ENCODE results near the gene WAPL. TPM values are rescaled to one million over a fixed set of nuclear protein-coding genes. Genes with fewer than 3 reads are reported as not detected.

The WAPL gene
- total and polyA plus RNA-seq, 7 donors = 15.0 to 44.2 (median 33.8) TPM

DNA sequence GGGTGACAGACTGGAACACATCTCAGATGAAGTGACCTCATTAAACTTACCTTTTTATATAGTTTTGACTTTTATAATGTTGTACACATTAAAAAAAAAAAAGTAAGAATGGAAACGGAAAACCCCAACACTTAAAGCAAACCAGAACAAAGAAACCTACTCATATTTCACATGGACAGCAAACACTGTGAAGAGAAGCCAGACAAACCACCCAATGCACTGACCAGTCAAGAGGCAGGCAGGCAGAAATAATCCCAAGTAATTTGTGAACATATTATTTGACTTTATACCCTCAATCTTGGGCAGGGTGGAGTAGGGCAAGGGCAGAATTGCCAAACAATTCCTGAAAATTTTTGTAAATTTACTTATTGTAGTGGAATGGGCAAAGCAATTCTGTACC is 39.8 kb downstream of the WAPL start:
- Histone ChIP-seq H3K36me3 (peaks cover 0 to 19% (median 5%) of the 10 kb centered on the region in 4 donors), H3K27me3 (no peaks in the 10 kb centered on the region), H3K27ac (no peak overlapping the region), H3K4me3 (no peak overlapping the region), H3K9me3 (no peaks in the 10 kb centered on the region), H3K4me1 (no peaks in the 10 kb centered on the region)
- WGBS, 2 donors = 69 to 75% methylated on average over 1 of the region's 1 CpG
- no peak for DNase-seq
- TF ChIP-seq, protein P1, sequence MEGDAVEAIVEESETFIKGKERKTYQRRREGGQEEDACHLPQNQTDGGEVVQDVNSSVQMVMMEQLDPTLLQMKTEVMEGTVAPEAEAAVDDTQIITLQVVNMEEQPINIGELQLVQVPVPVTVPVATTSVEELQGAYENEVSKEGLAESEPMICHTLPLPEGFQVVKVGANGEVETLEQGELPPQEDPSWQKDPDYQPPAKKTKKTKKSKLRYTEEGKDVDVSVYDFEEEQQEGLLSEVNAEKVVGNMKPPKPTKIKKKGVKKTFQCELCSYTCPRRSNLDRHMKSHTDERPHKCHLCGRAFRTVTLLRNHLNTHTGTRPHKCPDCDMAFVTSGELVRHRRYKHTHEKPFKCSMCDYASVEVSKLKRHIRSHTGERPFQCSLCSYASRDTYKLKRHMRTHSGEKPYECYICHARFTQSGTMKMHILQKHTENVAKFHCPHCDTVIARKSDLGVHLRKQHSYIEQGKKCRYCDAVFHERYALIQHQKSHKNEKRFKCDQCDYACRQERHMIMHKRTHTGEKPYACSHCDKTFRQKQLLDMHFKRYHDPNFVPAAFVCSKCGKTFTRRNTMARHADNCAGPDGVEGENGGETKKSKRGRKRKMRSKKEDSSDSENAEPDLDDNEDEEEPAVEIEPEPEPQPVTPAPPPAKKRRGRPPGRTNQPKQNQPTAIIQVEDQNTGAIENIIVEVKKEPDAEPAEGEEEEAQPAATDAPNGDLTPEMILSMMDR (IDR thresholded peaks at IDR 0.05) = no peak
- TF ChIP-seq POLR2AphosphoS5 (IDR thresholded peaks at IDR 0.05) (no peak), POLR2A (IDR thresholded peaks at IDR 0.05) (no peak), EP300 (IDR thresholded peaks at IDR 0.05) (no peak)
- intact Hi-C loops (cut with DNase I) = no loop called here

DNA sequence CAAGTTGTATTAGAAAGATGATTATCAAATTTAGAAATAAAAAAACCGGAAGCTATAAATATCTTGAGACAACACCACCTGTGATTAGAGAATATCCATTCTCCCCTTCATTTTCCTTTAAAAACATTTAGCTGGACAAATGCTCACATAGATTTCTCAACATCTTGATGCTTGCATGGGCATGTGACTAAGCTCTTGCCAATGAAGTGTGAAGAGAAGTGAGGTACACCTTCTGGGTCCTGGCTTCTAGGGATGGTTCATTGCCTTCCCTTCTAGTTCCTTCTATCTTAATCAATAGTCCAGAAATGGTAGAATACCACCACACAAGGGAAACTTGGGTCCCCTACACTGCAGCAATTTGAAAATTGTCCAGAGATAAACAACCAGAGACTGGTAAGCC is 41.0 kb downstream of the WAPL start:
- intact Hi-C loops (cut with DNase I) = no loop called here
- no peak overlapping the region for H3K4me3 ChIP-seq

DNA sequence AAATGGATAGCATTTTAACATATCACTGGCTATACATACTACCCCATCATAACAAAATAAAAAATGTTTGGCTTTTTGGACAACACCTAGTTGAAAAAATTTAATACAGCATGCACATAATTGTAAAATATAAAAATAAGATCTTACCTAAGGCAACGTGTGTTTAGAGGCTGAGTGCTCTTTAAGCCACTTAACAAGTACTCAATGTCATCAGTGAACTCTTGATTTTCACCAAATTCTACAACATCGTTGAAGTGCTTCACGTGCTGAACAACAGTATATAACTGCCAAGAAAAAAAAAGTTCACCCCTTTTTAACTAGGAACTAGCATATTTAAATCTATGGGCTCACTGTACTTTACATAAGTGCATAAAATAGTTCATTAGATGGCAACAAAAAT is 49.5 kb downstream of the WAPL start:
- DNase-seq = no peak
- Histone ChIP-seq H3K27me3 (no peaks in the 10 kb centered on the region), H3K4me1 (no peaks in the 10 kb centered on the region), H3K27ac (no peak overlapping the region), H3K9me3 (no peaks in the 10 kb centered on the region), H3K36me3 (peaks cover 0 to 72% (median 11%) of the 10 kb centered on the region in 4 donors), H3K4me3 (no peak overlapping the region)
- WGBS, 2 donors = 92 to 94% methylated on average over 3 of the region's 3 CpGs
- TF ChIP-seq EP300 (IDR thresholded peaks at IDR 0.05) = no peak
- TF ChIP-seq POLR2AphosphoS5 (IDR thresholded peaks at IDR 0.05) = no peak
- TF ChIP-seq POLR2A (IDR thresholded peaks at IDR 0.05) = no peak
- TF ChIP-seq, protein P1 (IDR thresholded peaks at IDR 0.05) = no peak
- intact Hi-C loops (cut with DNase I) = no loop called here

More for the DNA sequence above, 41.0 kb downstream of the WAPL start:
- no peaks in the 10 kb centered on the region for H3K4me1 ChIP-seq
- H3K36me3 ChIP-seq = peaks cover 0 to 28% (median 5%) of the 10 kb centered on the region in 4 donors
- no peaks in the 10 kb centered on the region for H3K27me3 ChIP-seq
- no peak overlapping the region for H3K27ac ChIP-seq
- H3K9me3 ChIP-seq = no peaks in the 10 kb centered on the region
- DNase-seq = no peak
- TF ChIP-seq EP300 (IDR thresholded peaks at IDR 0.05) (no peak), POLR2AphosphoS5 (IDR thresholded peaks at IDR 0.05) (no peak), POLR2A (IDR thresholded peaks at IDR 0.05) (no peak)
- TF ChIP-seq, protein P1 (IDR thresholded peaks at IDR 0.05) = no peak
- 93 to 96% methylated on average over 1 of the region's 1 CpG for WGBS, 2 donors

DNA sequence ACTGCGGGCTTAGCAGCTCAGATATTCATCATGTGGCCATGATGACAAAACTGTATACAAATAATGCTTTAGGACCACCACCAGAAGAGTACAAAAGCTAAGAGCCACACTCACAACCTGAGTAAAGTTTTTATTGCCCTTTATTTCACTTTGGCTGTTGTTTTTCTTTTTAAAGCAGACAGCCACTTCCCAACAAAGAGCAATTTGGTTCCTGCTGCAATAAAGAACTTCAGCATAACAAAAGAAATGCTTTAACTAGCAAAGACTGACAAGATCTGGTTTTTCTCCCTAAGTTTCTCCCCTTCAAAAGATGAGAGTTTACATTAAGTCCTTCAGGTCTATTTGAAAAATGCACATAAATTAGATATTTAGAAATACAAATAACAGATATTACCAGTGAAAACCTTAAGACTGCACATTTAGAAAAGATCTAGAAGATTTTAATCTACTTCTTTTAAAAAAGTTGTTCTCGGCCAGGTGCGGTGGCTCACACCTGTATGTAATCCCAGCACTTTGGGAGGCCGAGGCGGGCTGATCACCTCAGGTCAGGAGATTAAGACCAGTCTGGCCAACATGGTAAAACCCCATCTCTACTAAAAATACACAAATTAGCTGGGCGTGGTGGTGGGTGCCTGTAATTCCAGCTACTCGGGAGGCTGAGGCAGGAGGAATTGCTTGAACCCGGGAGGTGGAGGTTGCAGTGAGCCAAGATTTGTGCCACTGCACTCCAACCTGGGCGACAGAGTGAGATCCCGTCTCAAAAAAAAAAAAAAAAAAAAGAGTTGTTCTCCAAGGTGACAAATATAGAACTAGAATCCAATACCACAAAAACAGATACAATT is 59.4 kb downstream of the WAPL start:
- Histone ChIP-seq H3K27ac (no peak overlapping the region), H3K9me3 (no peaks in the 10 kb centered on the region), H3K27me3 (no peaks in the 10 kb centered on the region), H3K4me3 (no peak overlapping the region), H3K36me3 (peaks cover 10 to 97% (median 24%) of the 10 kb centered on the region in 4 donors), H3K4me1 (no peaks in the 10 kb centered on the region)
- intact Hi-C loops (cut with DNase I) = no loop called here
- TF ChIP-seq, protein P1 (IDR thresholded peaks at IDR 0.05) = no peak
- TF ChIP-seq POLR2AphosphoS5 (IDR thresholded peaks at IDR 0.05) (no peak), EP300 (IDR thresholded peaks at IDR 0.05) (no peak), POLR2A (IDR thresholded peaks at IDR 0.05) (no peak)
- WGBS, 2 donors = 73 to 94% methylated on average over 10 of the region's 10 CpGs
- no peak for DNase-seq

Data from sigmoid colon (tissue), 7 donors.